ENCODE measurements around the gene IL2RA.

Gene IL2RA

GRCh38 chr10:6071181-6072175 lies 9.3 kb upstream of the IL2RA start:
- TF ChIP-seq CTCF (IDR thresholded peaks at IDR 0.05; ENCODE audit: control insufficient read depth, extremely low read depth, insufficient read depth): no peak
- H3K4me3 ChIP-seq (ENCODE audit: low read depth, low read length): no peak overlapping the region
- DNase-seq (ENCODE audit: low read depth): no peak

- DNase-seq (ENCODE audit: low read depth): no peak
- no peak for TF ChIP-seq CTCF (IDR thresholded peaks at IDR 0.05; ENCODE audit: control insufficient read depth, extremely low read depth, insufficient read depth)
- no peak overlapping the region for H3K4me3 ChIP-seq (ENCODE audit: low read depth, low read length)
These were observed 8.5 kb upstream of the IL2RA start for GRCh38 chr10:6070660-6071059.

- TF ChIP-seq CTCF (IDR thresholded peaks at IDR 0.05; ENCODE audit: control insufficient read depth, extremely low read depth, insufficient read depth): no peak
- DNase-seq (ENCODE audit: low read depth): no peak
- no peak overlapping the region for H3K4me3 ChIP-seq (ENCODE audit: low read depth, low read length)
These were observed 7.1 kb upstream of the IL2RA start for GRCh38 chr10:6069081-6069931.

GRCh38 chr10:6068422-6068821 lies 6.3 kb upstream of the IL2RA start:
- H3K4me3 ChIP-seq (ENCODE audit: low read depth, low read length): no peak overlapping the region
- no peak for TF ChIP-seq CTCF (IDR thresholded peaks at IDR 0.05; ENCODE audit: control insufficient read depth, extremely low read depth, insufficient read depth)
- DNase-seq (ENCODE audit: low read depth): no peak

GRCh38 chr10:6068006-6068405 lies 5.8 kb upstream of the IL2RA start:
- no peak overlapping the region for H3K4me3 ChIP-seq (ENCODE audit: low read depth, low read length)
- TF ChIP-seq CTCF (IDR thresholded peaks at IDR 0.05; ENCODE audit: control insufficient read depth, extremely low read depth, insufficient read depth): no peak
- DNase-seq (ENCODE audit: low read depth): no peak

GRCh38 chr10:6067457-6067856 lies 5.3 kb upstream of the IL2RA start:
- H3K4me3 ChIP-seq (ENCODE audit: low read depth, low read length): no peak overlapping the region
- no peak for DNase-seq (ENCODE audit: low read depth)
- TF ChIP-seq CTCF (IDR thresholded peaks at IDR 0.05; ENCODE audit: control insufficient read depth, extremely low read depth, insufficient read depth): no peak

All from LNCaP clone FGC (cell line).